Islet of Langerhans (tissue), 1 donor: Measurements from ENCODE around the gene TBC1D2.

Source experiments
- FAIRE-seq: peaks from one replicate; lab custom pipeline; 2011; peaks lifted over from hg19 to GRCh38; lab: Jason Lieb, UNC

TBC1D2 gene

GRCh38 chr9:98236901-98237487 lies 18.5 kb downstream of the TBC1D2 start:
- no peak for FAIRE-seq

GRCh38 chr9:98235126-98235525 lies 20.3 kb downstream of the TBC1D2 start:
- FAIRE-seq, result no peak

- no peak for FAIRE-seq
Observed at GRCh38 chr9:98234245-98234825, 21.1 kb downstream of the TBC1D2 start.

GRCh38 chr9:98232926-98233325 lies 22.5 kb downstream of the TBC1D2 start:
- FAIRE-seq, result no peak

- no peak for FAIRE-seq
Observed at GRCh38 chr9:98231770-98232478, 23.5 kb downstream of the TBC1D2 start.

- FAIRE-seq, result no peak
Observed at GRCh38 chr9:98230789-98231188, 24.7 kb downstream of the TBC1D2 start.

GRCh38 chr9:98230304-98230703 lies 25.1 kb downstream of the TBC1D2 start:
- no peak for FAIRE-seq

- no peak for FAIRE-seq
Observed at GRCh38 chr9:98229620-98230019, 25.8 kb downstream of the TBC1D2 start.

GRCh38 chr9:98229090-98229395 lies 26.4 kb downstream of the TBC1D2 start:
- FAIRE-seq, result no peak

- no peak for FAIRE-seq
Observed at GRCh38 chr9:98228392-98229089, 26.9 kb downstream of the TBC1D2 start.

GRCh38 chr9:98227883-98228282 lies 27.6 kb downstream of the TBC1D2 start:
- no peak for FAIRE-seq

- no peak for FAIRE-seq
Observed at GRCh38 chr9:98226957-98227356, 28.5 kb downstream of the TBC1D2 start.

- FAIRE-seq, result no peak
Observed at GRCh38 chr9:98226516-98226915, 28.9 kb downstream of the TBC1D2 start.

GRCh38 chr9:98225015-98225442 lies 30.4 kb downstream of the TBC1D2 start:
- no peak for FAIRE-seq

- FAIRE-seq, result no peak
Observed at GRCh38 chr9:98222885-98223691, 32.4 kb downstream of the TBC1D2 start.

- FAIRE-seq, result no peak
Observed at GRCh38 chr9:98220911-98221310, 34.5 kb downstream of the TBC1D2 start.

GRCh38 chr9:98219794-98220370 lies 35.6 kb downstream of the TBC1D2 start:
- no peak for FAIRE-seq

GRCh38 chr9:98219364-98219716 lies 36.1 kb downstream of the TBC1D2 start:
- no peak for FAIRE-seq

- FAIRE-seq, result no peak
Observed at GRCh38 chr9:98218562-98219363, 36.7 kb downstream of the TBC1D2 start.

GRCh38 chr9:98217255-98217654 lies 38.2 kb downstream of the TBC1D2 start:
- no peak for FAIRE-seq

- no peak for FAIRE-seq
Observed at GRCh38 chr9:98216391-98216790, 39.1 kb downstream of the TBC1D2 start.
